Right ventricle myocardium inferior (tissue), 1 donor: ENCODE data around the gene RUNX1. TPM values are rescaled to one million over a fixed set of nuclear protein-coding genes. Genes with fewer than 3 reads are reported as not detected.
"Not testable (repeated sequence)": the region's sequence is repeated elsewhere in the genome, so short reads cannot be mapped to it uniquely, and the experiment has no call there.

Source experiments
- ATAC-seq: fragments of 200-7000 bp; cut with Tn5 transposase; one replicate; pipeline ENCODE4 v1.9.1; 2020; ENCODE audit warnings: mild to moderate bottlenecking, moderate library complexity
- DNase-seq: peaks from one replicate; pipeline ENCODE4 v3.0.0; 2021; ENCODE audit errors: missing footprints
- intact Hi-C: fragments of 100-400 bp; cut with DNase I; formaldehyde crosslinking; loops from one replicate; pipeline ENCODE4 v1.11.0; 2022
- total RNA-seq: library from RNA; stranded (reverse); fragmentation: NEBNext Ultra II Directional; extraction: Animal tissue kit (Norgen Biotek cat#: 25700); gene quantifications from one replicate; pipeline ENCODE4 v1.2.1, GENCODE V29; 2021
- donor health status: DM: no; HTN: yes; CAD: no; lungs with severe emphysema.

Gene RUNX1
- total RNA-seq, 1 donor from 2014 or later, result 1.8 TPM

DNA sequence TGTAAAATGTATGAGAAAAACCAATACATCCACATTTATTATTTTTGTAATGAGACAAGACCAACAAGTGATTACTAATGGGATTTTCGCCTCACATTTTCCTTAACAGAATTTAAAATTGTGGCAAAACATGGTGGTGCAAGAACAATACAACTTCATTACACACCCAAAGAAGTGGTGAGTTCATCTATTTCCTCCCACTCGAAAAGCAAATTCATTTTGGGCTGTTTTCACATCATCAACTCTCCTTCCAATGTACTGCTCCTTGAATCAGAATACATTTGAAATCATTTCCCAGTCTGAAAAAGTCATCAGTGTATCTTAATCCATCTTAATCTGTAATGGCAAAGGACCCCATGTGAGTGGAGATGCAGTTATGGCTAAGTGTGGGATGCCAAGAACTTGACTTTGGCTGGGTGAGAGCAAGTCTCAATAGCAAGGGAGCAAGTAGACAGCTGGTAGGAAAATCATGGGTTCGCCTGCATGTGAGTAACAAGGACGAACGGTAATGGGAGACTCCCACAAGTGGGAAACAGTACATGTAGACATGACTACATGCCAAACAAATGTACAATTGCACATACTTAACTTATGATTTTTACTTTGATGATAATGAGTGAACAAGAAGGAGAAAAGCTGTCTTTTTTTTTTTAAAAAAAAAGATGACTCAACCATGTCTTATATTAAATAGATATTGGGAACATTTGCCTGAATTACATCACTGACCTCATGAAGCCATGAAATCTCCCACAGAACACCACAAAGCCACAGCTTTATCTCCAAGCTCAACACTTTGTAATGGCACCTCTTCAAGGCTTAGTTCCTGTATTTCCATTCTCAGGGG lies 46.0 kb downstream of the RUNX1 start:
- intact Hi-C loops, result no loop called here
- ATAC-seq (no peak), DNase-seq (no peak)

DNA sequence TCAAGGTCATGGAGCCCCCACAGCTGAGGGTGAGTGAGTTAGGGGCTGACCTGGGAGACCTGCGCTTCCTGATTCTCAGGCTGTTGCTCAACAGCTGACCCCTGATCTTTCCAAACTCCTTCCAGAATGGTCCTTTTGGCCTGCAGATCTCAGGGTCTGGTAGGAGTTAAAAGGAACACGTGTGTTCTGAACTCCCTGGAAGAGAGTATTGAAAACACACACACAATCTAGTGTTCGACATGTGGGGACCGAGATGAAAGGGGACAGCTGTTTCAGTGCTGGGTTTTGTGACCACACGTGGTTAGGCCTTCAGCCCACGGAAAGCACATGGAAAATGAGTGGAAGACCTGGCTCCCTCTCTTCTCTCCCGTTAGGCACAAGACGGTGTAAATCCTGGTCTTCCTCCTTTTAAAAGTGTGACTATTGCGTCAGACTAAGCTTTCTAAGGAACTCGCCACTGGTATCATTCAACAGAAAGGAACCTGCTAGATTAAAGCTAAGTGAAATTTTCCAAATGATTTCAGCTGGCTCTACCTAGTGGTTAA lies 49.6 kb downstream of the RUNX1 start:
- ATAC-seq (peak; percentile 31), DNase-seq (no peak)
- intact Hi-C loops, result no loop called here

DNA sequence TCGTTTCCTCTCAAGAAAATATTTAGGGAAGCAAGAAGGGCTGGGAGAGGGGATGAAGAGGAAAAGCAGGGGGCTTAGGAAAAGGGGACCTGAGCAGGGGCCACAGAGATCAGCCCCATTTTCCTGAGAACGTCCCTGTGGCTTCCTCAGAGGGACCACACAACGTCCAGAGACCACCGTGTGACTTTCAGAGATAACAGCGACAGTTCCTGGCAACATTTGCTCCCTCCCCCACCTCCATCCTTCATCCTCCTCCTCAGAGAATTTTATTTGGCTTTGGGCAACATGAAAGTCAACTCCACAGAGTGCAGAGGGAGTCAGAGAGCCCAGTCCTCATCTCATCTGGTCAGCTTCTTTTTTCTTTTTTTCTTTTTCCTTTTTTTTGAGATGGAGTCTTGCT lies 50.9 kb downstream of the RUNX1 start:
- intact Hi-C loops, result no loop called here
- ATAC-seq, result no peak
- no peak for DNase-seq

DNA sequence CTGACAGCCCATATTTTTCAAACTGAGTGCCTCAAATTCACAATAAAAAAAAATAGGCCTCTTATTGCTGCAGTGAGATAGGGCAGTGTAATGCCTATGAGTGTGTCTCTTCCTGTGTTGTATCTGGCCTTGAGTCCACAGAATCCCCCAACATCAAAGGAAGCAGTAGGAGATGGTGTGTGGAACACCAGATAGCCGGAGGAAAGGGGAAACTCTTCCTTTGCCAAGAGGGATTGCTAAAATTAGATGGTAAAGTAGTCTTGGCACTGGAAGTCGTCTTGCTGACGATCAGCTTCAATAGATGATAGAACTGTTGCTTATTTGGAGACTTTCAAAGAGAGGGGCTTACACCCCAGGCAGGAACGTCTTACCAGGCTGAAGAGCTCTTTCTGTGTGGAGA lies 51.8 kb downstream of the RUNX1 start:
- intact Hi-C loops, result no loop called here
- no peak for DNase-seq
- no peak for ATAC-seq

DNA sequence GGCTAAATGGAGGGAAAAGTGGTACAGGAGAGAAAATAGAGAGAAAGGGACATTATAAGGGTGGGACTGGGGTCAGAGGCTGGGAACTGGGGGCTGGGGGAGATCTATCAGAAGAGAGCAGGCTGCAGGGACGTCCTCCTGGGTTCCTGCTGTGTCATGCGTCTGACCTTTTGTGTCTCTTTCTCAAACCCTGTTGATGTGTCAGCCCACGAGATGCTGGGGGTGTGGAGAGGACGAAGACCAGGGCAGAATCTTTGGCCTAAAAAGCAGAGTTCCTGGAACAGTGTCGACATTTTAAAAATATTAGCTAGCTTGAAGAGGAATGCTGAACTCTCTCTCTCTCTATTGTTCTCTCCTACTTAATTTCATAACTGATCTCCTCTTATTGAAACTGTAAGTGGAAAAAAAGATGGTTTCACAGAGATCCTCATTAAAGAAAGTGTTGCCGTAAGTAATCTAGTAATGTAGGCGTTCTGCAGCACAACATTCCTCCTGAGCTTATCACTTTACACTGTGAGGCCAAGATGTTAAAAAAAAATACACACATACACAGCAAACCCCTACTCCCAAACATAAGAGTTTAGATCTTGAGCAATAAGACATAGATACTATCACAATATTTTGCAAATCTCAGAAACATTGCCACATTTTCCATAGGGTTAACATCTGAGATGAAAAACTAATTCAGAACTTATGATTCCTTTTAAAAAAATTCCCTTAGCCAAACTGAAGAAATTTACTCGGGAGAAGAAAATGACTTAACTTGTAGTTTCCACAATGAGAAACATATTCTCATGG lies 52.6 kb downstream of the RUNX1 start:
- no peak for DNase-seq
- intact Hi-C loops, result no loop called here
- no peak for ATAC-seq

DNA sequence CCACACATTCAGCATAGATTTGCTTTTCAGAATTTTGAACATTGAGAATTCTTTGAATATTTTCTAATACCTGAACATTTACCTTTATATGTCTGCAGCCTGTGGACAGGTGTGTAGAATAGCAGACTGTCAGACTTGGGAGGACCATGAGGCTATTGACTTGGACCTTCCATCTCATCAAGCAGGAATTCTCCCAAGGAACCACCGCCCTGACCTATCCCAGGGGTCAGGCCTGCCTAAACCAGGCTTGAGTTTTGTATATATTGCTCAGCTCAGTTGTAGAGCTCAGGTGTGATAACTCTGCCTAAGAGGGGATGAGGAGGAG lies 53.2 kb downstream of the RUNX1 start:
- DNase-seq (no peak), ATAC-seq (no peak)
- intact Hi-C loops, result no loop called here

DNA sequence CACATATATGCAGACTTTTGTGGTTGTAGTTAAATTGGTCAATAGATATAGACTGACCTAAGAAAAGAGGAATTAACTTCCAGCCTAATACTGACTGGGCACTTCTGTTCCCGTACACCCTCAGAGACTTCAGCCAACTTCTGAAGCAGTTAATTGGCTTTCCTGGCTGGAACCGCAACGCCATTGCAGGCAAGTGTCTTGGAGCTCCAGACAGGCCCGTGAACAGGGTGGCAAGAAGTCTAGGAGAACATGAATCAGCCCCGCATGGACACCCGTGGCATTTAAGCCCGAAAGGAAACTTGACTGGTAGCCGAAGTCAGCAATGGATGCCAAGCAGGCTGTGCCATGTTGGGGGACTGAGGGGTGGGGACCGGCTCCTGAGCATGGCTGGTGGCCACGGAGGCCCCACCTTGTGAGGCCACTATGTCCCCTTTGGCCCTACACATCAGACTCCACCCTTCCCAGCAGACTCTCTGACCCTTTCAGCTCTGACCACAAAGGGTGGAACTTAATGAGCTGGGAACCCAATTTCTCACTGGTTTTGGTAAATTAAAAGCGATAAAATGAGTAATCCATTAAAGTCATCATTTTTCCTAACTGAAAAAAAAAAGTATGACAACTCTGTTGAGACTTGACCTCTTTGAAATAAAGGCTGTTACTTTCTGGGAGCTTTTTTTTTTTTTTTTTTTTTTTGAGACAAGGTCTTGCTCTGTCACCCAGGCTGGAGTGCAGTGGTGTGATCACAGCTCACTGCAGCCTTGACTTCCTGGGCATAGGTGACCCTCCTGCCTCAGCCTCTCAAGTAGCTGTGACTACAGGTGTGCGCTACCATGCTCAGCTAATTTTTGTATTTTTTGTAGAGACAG lies 54.1 kb downstream of the RUNX1 start:
- no peak for DNase-seq
- ATAC-seq, result no peak
- intact Hi-C loops, result no loop called here

DNA sequence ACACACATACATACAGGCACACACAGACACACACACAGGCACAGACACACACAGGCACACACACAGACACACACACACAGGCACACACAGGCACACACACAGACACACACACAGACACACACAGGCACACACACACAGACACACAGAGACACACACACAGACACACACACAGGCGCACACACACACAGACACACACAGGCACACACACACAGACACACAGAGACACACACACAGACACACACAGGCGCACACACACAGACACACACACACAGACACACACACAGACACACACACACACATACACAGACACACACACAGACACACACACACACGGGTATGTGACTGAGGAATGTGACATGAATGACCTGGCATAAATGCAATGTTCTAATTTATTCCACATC lies 55.6 kb downstream of the RUNX1 start:
- DNase-seq, ATAC-seq, intact Hi-C loops: not testable (repeated sequence)

DNA sequence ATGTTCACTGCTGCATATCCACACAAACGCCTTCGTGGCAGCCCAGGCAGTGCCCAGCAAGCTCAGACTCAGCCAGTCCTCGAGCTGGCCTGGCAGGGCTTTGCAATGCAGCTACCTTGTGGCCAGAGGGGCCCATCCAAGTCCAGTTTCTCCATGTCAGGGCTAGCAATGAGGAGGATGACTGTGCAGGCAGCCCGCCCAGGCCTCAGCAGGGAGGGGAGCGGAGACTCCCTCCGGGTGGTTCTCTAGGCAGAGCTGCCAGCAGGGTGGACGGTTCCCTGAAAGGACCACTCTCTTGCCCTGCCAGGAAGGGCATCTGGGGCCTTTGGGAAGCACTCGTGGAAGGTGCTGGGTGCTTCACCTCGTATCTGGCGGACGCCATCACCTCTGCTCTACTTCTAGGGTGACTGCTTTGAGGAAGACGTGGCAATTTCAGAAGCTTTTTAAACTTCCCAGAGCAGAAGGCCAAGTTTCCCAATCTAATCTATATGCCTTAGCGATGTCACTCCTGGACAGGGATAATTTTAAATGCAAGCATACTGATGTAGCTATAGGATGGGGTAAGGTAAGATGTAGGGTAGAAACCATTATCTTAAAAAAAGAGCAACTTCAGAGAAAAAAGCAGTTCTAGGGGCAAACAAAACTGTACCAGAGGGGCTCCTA lies 56.2 kb downstream of the RUNX1 start:
- intact Hi-C loops, result no loop called here
- ATAC-seq (no peak), DNase-seq (no peak)

DNA sequence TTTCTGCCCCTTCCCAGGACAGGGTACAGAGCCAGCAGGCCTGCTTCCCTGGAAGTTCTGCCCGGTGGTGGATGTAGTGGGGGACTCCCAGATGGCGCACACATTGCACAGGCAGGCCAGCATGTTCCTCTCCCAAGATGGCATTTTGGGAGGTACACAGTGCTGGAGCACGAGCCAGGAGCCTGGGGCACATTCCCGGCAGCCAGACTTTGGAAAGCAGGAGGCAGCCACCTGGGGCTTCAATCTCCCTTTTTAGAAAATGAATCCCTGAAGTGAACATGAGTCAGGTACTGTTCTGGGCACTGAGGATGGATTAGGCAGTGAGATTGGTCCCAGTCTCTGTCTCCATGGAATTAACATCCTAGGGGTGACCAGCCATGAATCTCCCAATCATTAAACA lies 56.9 kb downstream of the RUNX1 start:
- intact Hi-C loops, result no loop called here
- ATAC-seq, result no peak
- no peak for DNase-seq

DNA sequence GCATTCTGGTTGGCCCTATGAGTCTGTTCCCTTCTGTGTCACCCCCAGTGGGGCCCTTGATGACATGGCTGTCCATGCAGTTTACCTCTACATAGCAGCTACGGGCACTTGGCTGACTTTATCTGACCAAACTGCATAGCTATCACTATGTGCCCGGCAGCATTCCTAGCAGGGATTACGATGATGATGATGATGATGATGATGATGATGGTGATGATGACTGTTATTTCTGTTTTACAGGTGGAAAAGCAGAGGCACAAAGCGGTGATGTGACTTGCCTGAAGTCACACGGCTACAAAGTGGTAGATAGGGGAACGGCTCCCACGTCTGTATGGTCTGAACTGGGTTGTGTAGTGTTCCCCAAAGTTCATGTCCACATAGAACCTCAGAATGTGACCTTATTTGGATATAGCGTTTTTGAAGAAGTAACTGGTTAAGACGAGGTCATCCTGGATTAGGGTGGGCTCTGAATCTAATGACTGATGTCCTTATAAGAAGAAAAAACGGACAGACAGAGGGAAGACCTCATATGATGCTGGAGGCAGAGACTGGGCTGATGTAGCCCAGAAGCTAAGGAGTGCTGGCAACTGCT lies 57.6 kb downstream of the RUNX1 start:
- ATAC-seq (no peak), DNase-seq (no peak)
- intact Hi-C loops, result no loop called here

DNA sequence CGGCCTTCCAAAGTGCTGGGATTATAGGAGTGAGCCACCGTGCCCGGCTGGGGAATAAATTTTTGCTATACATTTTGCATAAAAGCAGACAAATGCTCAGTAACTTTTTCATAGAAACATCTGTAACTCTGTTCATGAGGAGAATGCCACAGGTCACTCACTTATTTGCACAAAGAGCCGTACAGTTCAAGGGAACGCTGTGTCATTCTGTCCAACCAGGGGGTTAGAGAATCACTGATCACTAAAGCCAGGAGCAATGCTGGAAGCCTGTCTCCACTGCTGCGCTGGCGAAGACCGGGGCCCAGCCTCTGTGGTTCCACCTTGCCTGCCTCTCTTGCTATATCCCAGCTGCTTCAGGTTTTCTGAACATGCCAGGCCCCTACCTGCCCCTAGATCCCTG lies 58.3 kb downstream of the RUNX1 start:
- ATAC-seq (no peak), DNase-seq (no peak)
- intact Hi-C loops, result no loop called here

DNA sequence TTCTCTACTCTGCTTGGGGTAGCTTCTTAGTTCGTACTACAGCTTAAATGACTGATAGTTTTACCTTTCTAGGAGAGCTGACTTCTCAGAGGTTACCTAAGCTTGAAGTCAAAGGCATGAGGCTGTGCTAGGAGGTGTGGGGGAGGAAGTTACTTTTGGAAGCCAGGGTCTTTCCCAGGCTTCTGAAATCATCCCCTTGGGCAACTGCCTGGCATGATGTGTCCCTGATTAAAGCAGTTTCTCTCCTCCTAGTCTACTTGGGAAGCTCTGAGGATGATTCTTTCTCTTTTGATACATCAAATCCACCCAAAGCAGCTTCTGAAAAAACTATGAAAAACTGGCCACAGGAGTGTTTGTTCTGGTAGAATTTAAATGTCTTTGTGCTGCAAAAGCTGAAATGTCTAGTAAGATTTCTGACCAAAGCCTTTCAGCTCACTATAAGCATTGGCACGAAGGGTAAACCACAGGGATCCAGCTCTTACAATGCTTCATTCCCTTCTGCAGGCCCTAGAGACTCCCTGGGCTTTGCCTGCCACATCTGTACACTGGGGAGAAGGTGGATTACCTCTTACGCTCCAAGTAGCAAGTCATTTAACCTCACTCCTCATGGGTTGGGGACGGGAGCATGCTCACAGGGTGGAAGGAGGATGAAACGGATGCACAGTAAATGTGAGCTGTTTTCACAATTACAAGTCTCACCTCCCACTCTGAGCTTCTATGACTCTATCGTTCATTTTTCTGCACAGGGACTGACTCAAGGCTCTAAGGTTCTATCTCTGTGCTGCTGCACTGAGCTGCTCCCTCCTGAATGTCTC lies 59.6 kb downstream of the RUNX1 start:
- ATAC-seq, result no peak
- DNase-seq, result no peak
- intact Hi-C loops, result no loop called here

DNA sequence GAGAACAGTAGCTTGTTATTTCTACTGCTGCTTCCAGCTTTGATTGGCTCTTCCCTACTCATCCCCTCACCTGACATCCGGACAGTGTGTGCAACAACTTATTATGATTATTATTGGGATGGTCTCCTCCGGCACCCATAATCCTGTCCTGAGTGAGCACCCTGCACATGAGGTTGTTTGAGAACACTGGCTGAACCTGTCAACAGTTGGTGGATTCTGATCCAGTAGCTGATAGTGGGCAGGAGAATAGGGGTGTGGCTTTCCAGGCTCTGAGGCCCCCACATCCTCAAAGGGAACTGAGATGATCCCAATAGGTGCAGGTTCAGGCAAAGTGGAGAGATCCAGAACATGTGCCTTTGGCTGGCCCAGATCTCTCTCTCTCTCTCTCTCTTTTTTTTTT lies 60.5 kb downstream of the RUNX1 start:
- DNase-seq, result no peak
- intact Hi-C loops, result no loop called here
- ATAC-seq, result no peak

DNA sequence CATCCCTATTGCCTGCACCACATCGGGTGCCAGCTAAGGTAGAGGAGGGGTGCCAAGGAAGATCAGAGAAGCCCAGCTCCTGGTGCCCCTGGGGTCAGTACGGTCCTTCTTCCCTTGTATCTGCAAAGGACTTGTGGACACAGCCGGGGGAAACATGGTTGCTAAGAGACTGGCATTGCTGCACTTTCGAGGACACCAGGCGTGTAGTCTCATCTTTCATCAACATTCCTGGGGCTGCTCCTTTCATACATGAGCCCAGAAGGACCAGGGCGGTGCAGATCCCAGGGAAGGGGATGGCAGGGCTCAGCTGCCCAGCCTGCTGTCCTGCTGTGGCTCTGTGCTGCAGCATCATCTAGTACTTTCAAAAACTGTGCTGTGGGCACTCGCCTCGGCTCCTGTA lies 61.0 kb downstream of the RUNX1 start:
- no peak for DNase-seq
- intact Hi-C loops, result no loop called here
- no peak for ATAC-seq

DNA sequence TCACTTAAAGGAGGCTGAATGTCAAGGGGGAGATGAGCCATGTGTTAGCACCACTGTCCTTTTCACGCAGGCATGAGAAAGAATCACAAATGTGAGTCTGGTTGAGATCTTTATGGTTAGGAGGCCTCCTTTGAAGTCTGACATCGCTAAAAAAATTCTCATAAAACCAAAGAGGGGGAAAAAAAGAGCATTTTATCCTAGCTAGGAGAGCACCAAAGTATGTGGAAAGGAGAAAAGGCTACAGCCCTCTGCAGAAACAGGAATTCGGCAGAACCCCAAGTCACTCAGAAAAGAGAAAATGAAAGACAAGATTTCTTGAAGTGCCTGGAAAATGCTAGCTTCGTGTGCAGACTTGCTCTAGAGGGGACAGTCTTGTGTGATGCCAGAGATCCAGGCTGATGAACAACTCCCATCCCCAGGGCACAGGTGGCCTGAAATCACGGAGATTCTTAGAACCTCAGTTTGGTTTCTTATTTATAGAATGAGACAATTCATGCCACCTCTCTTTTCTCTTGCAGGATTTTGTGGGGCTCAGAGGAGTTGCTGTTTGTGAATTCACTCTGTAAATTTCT lies 61.5 kb downstream of the RUNX1 start:
- DNase-seq (no peak), ATAC-seq (no peak)
- intact Hi-C loops, result no loop called here
